Stimulated activated naive CD4-positive, alpha-beta T cell treated with Interleukin-2 at 50 U/mL for 16 hours (primary cell): Measurements from ENCODE around the gene MLLT11.
A peak's percentile ranks its signal among the peaks of the same experiment; 100 is the strongest.

Source experiments
- DNase-seq: peaks from one replicate; lab custom pipeline; 2025; lab: John Stamatoyannopoulos, UW

The MLLT11 gene, protein sequence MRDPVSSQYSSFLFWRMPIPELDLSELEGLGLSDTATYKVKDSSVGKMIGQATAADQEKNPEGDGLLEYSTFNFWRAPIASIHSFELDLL

DNA sequence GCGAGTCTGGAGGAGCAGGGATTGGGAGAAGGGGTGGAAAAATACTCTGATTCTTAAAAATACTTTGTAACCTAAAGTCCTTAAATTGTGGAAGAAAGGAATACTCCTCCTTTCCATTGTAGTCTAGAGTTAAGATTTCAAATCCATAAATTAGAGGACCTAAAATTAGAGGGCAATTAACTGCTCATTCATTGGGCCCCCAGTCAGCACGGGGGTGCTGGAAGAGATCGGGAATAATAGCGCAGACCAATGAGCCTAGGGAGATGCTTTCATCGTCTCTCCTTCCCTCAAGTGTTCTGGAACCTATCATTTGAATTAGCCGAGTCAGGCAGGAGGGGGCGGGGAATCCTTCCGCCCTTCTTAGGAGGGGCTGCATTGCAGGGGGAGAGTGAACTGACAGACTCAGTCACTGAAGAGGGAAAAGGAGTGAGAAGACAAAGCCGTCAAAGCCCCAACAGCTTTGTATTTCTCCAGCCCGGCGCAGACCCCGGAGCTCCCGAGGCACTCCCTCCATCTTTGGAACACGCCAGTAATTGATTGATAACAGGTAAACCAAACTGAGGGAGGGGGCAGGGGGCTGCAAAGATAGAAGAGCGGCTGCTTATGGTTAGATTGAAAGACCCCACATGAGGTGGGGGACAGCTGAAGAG lies at the start of gene MLLT11:
TSS of gene MLLT11 (plus strand) at position 391 of the 650 bp plus-strand sequence. CDS start 6,828 bp downstream, outside the sequence.
- no peak for DNase-seq

DNA sequence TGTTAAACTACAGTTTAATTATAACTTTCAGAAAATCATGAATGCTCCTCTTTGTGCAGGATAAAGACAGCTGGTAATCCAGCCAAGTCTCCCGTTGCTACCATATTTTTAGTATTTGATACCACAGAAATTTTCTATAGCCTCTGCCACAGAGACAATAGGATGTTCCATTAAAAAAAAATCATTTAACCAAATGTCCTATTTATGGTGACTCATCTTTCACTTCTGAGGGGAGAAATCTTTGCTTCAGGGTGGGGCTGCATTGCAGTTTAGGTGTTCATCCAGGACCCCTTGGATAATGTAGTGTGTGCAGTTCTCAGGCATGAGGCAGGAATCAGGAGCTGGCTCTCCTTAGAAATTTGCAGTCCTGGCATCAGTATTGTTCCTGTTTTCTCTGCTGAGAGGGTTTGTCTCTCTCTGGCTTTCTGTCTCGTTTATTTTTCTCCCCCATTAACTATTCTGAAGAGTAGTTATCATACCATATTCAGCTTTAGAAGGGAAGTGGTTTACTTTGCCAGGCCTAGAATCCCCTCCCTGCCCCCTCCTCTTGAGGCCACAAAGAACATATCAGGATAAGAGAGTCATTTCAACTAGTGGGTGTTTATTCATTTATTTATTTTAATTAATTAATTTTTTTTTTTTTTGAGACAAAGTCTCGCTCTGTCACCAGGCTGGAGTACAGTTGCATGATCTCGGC lies 48.9 kb upstream of the MLLT11 start:
- no peak for DNase-seq

DNA sequence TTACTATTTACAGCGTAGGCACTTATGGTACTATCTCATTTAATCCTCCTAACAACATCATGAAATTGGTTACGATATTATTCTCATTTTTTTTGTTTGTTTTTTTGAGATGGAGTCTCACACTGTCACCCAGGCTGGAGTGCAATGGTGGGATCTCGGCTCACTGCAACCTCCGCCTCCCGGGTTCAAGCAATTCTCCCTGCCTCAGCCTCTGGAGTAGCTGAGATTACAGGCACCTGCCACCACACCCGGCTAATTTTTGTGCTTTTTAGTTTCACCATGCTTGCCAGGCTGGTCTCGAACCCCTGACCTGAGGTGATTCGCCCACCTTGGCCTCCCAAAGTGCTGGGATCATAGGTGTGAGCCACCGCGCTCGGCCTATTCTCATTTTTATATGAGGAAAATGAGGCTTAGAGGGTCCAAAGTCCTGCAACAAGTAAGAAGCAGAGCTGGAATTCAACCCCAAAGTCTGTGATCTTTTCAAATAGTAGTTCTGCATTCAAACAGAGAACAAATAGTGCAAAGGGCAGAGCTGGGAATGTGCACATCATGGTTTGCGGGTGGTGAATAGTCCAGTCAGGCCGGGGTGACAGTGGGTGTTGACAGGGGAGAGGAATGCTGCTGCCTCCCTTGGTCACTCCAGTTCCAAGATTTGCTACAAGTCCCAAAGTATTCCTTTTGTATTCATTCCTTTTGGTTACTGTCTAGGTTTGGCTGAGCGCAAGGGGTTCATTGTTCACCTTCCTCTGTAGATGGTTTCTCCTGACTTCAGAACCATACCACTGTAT lies 47.3 kb upstream of the MLLT11 start:
- no peak for DNase-seq

DNA sequence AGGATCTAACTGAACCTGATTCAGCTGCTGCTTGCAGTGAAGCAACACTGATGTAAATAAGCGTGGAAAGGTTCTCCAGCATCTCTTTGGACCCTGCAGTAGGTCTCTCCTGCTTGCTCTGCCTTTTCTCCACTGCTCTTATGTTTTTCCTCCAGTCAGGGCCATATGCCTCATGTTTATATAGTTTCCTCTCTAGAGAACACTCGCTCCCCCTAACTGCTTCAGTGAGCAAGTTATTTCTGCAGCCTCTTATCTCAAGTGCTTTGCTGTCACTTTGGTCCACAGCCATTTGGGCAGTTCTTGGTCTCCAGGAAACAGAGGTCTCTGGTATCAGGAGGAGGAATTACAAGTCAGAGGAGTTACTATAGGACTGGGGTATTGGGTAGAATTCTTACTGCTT lies 46.7 kb upstream of the MLLT11 start:
- no peak for DNase-seq

DNA sequence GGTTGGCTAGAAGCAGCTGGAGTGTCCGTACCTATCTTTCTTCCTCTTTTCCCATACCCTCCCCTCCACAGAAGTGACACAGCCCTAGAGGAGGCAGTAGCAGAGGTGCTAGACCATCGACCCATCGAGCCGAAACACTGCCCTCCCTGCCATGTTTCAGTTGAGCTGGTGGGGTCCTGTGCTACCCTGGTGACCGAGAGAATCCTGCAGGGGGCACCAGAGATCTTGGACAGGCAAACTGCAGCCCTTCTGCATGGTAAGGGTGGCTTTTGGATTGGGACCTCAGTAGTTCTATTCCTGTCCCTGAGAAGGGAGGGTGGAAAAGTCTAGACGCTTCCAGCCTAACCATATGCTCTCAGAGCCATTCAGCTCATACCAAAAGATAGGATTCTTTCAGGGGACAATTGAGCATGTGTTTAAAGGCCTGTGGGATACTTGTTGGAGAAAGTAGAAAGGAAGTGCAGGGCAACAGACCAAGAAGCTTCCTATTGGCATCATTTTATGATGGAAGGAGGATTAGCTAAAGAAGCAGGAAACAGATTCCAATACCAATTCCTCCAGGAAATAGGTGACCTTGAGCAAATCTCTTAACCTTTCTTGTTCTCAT lies 35.6 kb upstream of the MLLT11 start:
- DNase-seq = peak; percentile 68

DNA sequence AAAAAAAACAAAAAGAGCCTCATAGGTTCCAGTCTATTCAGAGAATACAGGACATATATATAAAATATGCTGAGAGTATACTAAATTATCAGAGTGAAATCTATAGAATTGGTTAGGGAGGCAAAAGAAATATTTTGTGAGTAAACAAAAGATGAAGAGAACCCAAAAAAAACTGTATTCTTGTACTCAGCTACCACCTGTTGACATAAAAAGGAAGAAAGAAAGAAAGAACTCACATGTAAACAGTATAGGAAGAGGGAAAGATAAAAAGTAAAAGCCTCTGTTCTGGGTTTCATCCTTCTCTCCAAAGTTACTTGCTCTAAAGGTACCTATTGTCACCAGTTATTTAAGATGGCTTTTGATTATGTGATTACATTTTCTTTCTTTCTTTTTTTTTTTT lies 33.7 kb upstream of the MLLT11 start:
- no peak for DNase-seq

DNA sequence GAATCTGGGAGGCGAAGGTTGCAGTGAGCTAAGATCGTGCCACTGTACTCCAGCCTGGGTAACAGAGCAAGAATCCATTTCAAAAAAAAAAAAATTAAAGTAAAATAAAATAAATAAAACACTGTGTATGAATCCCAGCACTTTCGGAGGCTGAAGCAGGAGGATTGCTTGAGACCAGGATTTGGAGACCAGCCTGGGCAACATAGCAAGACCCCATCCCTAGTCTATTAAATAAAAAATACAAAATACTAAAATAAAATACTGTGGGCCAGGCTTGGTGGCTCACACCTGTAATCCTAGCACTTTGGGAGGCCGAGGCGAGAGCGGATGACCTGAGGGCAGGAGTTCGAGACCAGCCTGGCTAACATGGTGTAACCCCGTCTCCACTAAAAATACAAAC lies 28.0 kb upstream of the MLLT11 start:
- DNase-seq = no peak

DNA sequence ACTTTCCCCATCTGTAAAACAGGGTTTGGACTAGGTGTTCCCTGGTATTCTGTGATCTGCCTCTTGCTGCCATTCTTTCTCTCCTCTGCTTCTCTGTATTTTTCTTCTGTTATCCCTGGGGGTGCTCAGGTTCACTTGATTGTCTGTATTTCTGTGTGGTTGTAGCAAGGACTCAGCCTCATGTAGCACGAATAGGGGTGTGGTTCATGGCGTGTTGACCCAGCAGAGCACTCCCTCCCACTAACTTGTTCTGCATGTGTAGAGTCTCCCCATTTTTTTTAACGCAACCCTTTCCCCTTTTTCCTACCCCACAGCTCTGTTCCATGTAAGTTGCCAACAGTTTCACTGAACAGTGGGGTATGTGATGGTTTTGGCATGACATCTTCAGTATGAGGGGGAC lies 25.0 kb upstream of the MLLT11 start:
- no peak for DNase-seq

DNA sequence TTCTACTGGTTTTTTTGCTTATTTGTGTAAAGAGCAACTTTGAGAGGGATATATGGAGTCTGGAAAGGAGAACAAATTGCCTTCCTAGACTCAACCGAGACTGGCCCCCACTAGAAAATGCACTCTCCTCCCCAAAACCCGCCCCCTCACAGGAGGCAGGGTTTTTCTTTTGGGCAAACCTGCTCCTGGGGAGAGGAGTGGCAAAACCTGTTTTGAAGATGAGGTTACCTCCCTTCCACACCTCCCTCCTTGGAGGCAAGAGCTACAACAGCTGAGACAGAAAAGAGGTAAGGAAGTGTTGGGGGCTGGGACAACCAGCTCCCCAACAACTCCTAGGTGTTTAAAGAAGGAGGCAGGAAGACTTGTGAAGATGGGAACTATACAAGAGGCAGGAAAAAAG lies 23.8 kb upstream of the MLLT11 start, which contains the start of gene BNIPL:
TSS of gene BNIPL (plus strand) at position 231 of the 400 bp plus-strand sequence. CDS start at position 371, 140 bp downstream.
- no peak for DNase-seq

DNA sequence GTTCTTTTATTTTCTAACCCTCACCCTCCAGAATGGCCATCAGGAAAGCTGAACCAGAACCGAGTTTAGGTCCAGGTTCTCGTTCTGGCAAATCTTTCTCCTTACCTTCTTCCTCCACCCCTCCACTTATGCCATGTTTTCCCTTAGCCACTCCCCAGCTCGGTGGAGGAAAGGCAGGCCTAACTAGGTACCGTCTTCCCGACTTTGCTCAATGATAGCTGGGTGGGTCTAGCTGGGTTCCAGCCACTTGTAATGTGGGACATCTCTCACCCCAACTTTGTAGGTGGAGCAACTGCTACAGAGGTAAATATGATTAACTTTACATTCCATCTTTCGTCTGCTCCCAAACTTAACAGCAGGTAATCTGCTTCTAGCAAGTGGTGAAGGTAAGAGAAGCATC lies 23.2 kb upstream of the MLLT11 start:
- DNase-seq = no peak

DNA sequence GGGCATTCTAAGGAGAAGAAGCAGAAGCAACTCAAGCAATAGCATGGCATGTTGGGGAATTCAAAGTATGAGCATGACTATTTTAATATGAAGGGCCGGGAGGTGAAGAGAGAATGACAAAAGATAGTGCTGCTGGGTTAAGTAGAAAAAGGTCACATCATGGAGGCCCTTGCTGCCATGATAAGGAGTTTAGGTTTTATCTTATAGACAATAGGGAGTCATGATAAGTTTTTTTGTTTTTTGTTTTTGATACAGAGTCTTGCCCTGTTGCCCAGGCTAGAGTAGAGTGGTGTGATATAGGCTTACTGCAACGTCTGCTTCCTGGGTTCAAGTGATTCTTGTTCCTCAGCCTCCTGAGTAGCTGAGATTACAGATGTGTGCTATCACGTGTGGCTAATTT lies 20.7 kb upstream of the MLLT11 start:
- no peak for DNase-seq

DNA sequence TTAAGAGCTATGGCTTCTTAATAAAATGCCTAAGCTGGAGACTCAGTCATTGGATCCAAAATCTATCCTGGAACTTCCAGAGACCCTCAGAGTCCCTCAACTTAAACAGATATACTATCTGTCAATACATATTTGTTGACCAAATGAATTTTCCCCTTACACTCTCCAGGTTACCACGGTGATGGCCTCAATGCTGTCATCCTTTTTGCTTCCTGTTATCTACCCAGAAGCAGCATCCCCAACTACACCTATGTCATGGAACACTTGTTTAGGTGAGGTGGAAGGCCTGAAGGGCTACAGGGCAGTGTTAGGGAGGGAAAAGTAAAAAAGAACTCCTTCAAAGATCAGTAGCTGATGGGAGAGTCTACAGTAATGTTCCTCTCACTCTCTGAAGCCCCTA lies 17.0 kb upstream of the MLLT11 start:
- no peak for DNase-seq

DNA sequence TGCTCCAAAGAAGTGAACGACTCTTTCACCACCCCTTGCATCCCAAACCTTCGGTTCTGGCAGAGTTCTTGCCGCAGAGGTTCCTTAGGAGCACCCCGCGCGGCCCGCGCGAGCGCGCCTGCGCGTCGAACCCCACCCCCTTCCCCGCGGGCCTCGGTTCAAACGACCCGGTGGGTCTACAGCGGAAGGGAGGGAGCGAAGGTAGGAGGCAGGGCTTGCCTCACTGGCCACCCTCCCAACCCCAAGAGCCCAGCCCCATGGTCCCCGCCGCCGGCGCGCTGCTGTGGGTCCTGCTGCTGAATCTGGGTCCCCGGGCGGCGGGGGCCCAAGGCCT lies 12.6 kb upstream of the MLLT11 start, which contains the start of gene C1orf56:
TSS of gene C1orf56 (plus strand) at position 161 of the 334 bp plus-strand sequence. CDS start at position 258, 97 bp downstream.
- peak; percentile 31 for DNase-seq

DNA sequence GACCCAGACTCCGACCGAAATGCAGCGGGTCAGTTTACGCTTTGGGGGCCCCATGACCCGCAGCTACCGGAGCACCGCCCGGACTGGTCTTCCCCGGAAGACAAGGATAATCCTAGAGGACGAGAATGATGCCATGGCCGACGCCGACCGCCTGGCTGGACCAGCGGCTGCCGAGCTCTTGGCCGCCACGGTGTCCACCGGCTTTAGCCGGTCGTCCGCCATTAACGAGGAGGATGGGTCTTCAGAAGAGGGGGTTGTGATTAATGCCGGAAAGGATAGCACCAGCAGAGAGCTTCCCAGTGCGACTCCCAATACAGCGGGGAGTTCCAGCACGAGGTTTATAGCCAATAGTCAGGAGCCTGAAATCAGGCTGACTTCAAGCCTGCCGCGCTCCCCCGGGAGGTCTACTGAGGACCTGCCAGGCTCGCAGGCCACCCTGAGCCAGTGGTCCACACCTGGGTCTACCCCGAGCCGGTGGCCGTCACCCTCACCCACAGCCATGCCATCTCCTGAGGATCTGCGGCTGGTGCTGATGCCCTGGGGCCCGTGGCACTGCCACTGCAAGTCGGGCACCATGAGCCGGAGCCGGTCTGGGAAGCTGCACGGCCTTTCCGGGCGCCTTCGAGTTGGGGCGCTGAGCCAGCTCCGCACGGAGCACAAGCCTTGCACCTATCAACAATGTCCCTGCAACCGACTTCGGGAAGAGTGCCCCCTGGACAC lies 12.1 kb upstream of the MLLT11 start:
- peak; percentile 44 for DNase-seq

DNA sequence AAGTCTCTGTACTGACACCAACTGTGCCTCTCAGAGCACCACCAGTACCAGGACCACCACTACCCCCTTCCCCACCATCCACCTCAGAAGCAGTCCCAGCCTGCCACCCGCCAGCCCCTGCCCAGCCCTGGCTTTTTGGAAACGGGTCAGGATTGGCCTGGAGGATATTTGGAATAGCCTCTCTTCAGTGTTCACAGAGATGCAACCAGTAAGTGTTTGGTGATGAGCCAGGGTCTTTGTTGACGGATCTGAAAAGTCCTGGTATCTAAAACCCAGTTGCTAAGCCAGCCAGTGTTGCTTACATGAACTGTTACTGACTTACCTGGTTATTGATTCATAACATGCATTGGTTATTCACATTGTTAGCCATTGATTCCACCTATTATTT lies 11.6 kb upstream of the MLLT11 start:
- DNase-seq = no peak

DNA sequence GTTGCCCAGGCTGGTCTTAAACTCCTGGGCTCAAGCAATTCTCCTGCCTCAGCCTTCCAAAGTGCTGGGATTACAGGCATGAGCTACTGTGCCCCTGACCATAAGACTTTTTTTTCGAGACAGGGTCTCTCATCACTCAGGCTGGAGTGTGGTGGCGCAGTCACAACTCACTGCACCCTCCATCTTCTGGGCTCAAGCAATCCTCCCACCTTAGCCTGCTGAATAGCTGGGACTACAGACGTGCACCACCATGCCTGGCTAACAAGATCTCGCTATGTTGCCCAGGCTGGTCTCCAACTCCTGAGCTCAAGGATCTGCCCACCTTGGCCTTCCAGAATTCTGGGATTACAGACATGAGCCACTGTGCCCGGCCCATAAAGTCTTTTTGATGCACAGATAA lies 10.7 kb upstream of the MLLT11 start:
- DNase-seq = no peak

DNA sequence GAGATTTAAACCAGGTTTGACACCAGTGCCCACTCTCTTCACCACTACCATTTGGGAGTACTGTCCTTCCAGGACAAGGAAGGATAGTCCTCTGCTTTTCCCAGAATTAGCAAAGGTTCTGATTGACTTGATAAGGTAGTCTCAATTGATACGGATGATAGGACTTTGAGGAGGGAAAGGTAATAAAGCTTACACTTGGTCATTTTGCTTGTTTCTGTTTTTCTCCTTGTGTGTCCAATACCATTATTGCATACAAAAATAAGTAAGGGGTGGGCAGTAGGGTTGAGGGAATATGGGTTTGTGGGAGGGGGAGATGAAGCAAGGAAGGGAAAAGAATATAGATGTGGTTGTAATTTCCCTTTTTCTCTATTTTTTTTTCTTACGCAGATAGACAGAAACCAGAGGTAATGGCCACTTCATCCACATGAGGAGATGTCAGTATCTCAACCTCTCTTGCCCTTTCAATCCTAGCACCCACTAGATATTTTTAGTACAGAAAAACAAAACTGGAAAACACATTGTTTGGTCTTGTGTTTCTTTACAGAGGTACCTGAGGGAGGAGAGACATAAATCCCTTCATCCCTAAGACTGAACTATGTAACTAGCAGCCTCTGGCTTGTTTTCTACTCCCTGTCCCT lies 10.0 kb upstream of the MLLT11 start:
- no peak for DNase-seq

DNA sequence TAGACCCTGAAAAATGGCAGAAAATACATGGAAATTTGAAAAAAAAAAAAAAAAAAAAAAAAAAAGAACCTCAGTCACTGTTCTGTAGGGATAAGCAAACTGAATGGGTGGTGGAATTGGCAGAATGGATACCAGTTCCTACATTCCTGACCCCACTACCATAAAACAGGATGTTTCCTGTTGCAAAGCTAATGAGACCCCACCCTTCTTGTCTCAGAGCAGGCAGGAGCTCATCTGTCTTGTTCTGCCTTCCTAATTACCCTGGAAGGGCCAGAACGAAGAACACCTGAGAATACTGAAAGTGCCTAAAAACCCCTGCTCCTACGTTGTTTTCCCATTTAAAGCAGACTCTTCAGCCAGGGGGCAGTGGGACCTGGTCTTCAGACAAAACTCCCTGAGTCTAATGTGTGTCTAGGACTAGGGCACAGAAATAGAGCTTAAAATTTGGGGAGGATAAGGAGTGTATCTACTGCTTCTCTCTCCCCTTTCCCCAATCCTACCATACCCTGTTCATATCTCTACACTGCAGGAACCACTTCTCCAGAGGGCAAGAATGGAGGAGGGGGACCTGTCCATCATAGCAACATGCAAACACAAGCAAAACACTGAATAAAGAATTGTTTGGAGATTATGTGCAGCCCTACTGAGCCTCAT lies 8.7 kb upstream of the MLLT11 start:
- no peak for DNase-seq

DNA sequence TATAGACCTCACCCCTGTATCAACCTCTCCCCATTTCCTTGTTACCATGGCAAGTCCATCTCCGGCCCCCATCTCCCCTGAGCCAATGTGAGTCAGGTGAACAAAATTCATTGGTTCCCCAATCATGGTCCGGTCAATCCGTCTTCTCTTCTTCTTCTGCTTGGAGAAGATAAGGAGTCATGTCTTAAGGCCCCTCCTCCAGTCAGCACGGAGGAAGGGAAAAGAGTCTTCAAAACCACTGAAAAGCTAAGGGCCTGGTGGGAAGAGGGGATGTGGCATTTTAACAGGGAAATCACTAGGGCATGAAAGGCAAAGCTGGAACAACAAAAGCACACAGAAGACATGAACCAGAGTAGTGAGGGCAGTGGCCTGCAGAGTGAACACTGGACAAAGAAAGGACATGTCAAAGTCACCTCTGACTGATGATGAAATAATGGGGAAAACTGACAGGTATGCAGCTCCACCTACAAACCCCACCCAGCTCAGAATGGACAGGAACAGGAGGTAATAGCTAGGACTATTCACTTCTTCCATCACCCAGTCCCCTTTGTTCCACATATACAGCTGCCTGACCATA lies 5.1 kb upstream of the MLLT11 start:
- no peak for DNase-seq

DNA sequence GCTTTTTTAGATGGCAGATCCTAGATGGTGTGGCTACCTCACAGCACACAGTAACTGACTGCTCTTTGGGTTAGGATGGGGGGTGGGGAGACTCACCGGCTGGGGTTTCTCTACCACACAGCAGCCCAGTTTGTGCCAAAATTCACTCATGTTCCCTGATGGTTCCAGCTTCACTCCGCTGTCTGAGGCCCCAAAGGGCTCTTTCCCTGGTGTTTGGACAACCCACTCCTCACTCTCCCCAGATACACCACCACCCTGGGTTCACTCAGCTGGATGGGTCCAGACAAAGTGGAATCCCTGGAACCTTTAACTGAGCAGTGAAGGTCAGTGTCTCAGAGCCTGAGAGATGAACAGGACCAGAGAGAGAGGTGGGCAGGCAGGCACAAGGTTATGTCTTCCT lies 4.6 kb upstream of the MLLT11 start:
- DNase-seq = no peak
